HG03039 (cell line): ENCODE results near the gene NELFCD.
"Not testable (repeated sequence)": the region's sequence is repeated elsewhere in the genome, so short reads cannot be mapped to it uniquely, and the experiment has no call there.

Experiments
- ATAC-seq: cut with Tn5 transposase; IDR thresholded peaks from one replicate; pipeline ENCODE4 v1.9.1; 2021; ENCODE audit warnings: mild to moderate bottlenecking, moderate library complexity; ENCODE audit not compliant: unreplicated experiment

The NELFCD gene

DNA sequence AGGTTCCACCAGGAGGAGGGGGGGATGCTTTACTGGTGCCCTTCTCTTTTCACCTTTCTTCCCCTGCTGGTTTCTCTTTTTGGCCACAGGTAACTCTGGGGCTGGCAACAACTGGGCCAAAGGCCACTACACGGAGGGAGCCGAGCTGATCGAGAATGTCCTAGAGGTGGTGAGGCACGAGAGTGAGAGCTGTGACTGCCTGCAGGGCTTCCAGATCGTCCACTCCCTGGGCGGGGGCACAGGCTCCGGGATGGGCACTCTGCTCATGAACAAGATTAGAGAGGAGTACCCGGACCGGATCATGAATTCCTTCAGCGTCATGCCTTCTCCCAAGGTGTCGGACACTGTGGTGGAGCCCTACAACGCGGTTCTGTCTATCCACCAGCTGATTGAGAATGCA, 42.6 kb downstream of the NELFCD start:
- no peak for ATAC-seq

DNA sequence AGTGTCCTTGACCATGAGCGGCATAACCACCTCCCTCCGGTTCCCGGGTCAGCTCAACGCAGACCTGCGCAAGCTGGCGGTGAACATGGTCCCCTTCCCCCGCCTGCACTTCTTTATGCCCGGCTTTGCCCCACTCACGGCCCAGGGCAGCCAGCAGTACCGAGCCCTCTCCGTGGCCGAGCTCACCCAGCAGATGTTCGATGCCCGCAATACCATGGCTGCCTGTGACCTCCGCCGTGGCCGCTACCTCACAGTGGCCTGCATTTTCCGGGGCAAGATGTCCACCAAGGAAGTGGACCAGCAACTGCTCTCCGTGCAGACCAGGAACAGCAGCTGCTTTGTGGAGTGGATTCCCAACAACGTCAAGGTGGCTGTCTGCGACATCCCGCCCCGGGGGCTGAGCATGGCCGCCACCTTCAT, 43.1 kb downstream of the NELFCD start:
- ATAC-seq: no peak

DNA sequence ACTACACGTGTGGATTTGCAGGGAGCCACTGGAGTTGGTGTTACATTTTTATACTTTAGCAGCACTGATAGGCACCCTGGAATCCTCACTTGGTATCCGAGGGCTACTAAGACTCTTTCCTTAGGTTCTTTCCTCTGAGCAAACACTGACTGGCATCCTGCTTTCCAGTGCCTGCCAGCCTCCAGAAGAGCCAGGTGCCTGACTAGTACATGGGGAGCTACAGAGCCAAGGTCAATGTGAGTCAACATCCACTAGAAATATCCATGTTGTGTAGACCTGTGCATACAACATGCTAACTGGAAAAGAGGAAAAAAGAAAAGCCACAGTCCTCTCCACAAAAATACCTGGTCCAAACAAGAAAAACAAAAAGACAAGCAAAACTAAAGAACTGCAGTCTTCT, 44.0 kb downstream of the NELFCD start:
- no peak for ATAC-seq

DNA sequence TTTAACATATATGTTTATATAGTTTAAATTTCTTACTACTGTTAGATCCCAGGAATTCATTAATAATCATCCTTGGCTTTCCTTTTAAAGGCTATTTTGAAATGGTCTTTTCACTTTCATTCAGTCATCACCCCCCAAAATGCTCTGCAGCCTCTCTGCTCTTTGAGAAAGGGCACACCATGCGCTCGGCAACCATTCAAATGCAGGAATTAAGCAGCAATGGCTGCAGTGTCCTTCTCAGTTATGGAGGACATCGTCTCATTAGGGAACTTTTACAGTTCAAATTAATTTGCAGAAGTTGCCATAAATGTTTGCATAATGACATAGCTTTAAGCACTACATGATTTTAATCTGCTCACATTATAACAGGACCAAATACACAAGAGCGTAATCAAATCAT, 44.5 kb downstream of the NELFCD start:
- no peak for ATAC-seq

DNA sequence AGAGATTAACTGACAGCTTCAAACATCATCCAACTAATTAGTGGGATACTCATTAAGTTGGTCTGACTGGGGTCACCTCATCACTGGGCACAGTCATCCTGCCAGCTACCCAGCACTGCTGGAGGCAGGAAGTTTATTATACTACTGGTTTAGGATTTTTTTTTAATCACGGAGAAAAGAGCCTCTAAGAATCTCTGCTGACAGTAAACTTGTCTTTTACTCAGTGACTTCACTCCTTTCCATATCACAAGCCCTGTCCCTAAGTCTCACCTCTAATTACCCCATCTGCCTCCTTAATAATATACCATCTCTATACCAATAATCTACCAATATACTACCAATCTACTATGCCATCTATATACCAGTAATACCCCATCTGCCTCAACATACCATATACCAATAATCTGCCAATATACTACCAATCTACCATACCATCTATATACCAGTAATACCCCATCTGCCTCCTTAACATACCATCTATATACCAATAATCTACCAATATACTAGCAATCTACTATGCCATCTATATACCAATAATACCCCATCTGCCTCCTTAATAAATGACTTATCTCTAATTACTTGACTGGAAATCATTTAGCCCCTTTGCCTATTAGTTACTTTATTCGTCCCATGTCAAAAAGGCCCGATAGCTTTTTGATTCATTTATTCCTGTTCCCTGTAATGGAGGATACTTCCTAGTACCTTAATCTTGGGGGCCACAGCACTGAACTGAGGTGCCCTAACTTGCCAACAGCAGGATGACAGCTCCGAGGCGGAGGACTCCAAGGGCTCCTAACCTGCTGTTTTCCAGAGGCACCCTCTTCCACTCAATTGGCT, 46.1 kb downstream of the NELFCD start:
- ATAC-seq: no peak

DNA sequence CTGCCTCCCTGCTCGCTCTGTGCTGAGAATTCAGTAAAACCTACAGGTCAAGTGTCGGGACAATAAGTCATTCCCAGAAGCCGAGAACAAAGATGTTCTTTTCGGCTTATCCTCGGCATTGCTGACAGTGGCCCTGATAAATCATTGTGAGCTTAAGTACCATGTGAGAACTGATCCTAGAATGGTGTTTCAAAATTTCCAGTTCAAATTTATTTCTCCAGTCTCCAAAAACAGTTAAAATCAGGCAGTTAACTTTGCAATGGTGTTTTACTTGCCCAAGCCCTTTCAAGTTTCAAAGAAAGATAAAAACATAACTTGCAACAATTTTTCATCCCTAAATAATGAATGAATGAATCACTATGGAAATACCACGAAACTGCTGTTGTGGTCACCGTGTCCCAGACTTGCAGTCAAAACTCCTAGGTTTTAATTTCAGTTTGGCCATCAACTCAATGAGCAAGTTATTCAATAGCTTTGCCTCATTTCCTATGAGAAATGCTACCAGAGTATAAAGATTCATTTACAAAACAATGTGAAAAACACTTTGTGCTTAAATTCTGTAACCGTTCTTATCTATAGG, 46.8 kb downstream of the NELFCD start:
- ATAC-seq: no peak

DNA sequence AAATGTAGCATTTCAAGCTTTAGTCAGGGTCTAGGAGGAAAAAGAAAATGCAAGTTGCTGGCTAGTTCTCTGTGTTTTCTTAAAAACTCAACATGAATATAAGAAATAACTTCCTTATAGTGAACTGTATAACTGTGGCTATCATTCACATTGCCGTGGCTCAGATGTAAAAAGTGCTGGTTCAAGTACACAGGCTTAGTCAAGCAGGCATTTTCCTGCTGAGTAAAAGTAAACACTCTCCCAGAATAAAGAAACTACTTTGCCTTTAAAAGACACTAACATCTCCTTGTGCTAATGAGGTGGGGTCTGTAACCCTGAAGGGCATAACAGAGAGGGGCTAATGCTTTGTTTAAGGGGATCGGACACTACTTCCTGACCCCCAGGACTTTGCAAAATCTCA, 47.8 kb downstream of the NELFCD start:
- no peak for ATAC-seq

DNA sequence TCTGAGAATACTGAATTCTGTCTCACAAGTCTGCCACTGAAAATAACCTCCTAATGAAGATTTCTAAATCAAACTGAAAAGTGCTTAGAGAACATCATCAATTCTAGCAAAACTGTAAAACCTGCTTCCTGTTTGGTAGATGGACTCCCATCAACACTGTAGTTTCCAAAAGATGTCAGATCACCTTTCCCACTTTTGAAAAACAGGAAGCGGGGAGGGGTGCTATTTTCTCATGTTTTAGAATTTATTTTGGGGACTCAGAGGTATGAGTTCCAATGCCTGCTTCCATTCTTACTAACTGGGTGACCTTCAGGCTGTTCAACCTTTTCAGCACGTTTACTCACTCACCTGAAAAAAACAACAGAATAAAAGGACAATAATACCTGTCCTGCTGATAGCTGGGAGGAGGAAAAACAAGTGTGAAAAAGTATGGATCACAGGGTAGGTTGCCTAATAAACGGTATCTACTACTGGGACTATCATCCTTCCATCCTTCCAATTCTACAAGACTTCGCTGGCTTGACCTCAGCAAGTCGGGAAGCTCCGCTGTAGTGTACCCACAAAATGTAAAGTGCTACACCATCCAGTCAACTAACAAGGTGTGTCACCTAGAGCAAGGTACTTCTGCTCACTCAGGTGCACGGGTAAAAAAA, 50.0 kb downstream of the NELFCD start:
- ATAC-seq: no peak

DNA sequence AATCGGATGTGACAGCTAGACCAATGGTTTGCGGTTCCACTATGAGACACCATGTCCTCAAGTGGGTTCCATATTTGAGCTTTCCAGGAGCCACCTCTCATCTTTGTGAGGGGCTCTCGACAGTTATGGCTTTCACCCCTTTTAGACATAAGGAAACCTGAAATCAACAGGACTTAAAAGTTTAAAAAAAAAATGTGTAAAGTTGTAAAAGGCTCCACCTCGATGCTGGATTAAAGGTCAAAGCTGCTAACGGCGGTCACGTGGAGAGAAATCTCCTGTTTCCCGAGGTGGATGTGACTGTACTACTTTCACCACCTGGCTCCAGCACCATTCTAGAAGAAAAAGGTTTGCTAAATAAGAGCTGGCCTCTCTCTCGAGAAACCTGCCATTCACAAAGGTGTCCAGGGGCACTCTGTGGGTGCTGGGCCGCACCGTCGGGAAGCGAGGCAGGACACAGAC, 50.5 kb downstream of the NELFCD start:
- ATAC-seq: no peak

DNA sequence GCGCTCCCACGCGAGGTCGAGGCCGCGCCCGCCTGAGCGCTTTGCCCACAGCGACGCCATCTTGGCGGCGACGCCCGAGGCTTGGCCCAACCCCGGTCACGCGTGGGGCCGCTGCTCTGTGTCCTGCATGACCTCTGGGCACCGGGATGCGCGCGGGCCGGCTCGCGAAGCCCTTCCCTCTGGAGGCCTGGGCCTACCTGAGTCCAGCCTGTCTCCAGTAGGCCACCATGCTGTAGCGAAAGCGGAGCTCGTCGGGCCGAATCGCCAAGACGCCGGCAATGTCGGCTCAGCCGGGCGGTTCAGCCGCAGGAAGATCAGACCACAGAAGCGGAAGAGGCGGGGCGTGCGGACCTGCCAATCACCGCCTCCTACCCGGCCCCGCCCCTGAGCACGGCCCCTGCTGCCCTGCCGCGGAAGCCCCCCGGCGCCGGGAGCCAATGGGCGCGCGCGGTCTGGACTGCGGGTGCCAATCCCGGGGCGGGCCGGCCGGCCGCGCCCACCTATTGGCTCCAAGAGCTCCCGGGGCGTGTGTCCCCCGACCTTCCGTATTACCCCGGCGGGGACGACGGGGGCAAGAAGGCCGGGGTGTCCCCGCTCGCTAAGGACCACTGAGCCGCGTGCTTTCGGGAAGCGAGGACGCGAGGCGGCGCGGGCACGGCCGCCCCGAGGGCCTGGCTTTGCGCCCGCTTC, 51.1 kb downstream of the NELFCD start, which contains the start of gene ATP5F1E:
Gene ATP5F1E (minus strand): TSS at position 313 of the 690 bp plus-strand sequence. CDS start 84 bp downstream, at position 229.
- peak; percentile 95 for ATAC-seq

DNA sequence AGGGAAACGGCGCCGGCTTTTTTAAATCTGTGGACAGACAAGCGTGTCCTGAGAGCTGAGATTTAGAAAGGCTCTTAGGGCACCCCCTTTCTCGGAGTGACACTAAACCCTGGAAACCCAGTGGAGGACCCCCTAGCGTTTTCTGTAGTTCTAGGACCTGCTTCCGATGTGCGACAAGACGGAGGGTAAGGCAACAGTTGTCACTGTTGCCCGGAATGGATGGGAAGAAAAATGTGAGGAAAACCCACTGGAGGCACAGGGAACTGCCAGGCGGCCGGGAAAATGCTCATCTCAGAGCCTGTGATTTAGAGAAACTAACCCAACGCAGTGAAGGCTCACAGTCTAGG, 51.6 kb downstream of the NELFCD start:
- no peak for ATAC-seq

DNA sequence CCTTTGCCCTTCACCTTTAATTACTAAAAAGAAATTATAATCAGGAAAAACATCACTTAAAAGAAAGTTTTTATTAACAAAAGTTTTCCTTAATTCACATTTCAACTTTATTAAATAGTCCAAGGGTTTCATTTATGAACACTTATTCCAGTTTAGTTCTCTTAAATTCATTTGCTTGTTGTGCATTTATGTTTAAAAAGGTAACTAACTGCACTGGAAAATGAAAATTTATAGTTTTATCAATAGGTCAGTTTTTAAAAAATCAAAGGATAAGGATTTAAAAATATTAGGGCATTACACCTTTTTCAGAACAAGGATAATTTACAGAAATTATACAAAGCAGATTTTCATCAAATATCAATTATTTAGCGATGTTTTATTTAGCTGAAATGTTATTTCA, 52.0 kb downstream of the NELFCD start:
- no peak for ATAC-seq

DNA sequence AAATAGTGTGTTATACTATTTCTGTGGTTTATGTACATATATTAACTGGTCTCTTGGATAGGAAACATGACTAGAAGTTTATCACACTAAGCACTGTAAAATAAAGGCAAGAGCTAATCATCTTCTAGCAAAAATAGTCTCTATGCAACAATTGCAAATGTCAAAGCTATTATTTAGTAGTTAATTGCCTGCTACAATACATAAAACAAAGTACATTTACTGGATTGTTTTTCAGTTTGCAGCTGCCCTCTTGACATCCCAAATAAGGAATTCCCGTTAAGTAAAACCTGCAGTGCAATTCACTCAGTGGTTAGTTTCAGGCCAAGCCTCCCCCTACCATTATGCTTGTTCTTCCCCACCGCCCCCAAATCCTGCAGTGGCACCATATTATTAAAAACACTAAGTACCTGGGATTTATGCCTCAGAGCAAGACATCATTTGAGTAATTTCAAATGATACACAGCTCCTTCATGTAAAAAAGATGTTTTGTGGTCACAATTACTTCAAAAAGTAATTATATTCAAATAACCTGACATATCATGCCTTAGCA, 52.6 kb downstream of the NELFCD start:
- no peak for ATAC-seq

DNA sequence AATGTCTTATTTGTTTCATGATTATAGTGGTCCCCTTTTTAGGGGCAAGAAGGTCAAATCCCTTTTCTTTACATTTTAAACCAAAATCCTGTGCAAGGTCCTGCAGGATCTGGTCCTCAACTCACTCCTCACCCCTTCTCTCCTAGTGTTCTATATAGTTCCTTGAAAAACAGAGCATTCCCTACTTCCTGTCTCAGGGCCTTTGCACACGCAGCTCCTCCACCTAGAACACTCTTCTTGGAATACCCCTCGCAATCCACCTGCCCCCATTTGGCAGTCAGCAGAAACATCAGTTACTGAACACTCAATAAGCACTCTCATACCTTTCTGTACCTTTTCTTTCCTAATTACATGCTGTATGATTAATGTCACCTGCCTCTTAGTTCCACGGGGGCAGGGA, 54.3 kb downstream of the NELFCD start:
- no peak for ATAC-seq

DNA sequence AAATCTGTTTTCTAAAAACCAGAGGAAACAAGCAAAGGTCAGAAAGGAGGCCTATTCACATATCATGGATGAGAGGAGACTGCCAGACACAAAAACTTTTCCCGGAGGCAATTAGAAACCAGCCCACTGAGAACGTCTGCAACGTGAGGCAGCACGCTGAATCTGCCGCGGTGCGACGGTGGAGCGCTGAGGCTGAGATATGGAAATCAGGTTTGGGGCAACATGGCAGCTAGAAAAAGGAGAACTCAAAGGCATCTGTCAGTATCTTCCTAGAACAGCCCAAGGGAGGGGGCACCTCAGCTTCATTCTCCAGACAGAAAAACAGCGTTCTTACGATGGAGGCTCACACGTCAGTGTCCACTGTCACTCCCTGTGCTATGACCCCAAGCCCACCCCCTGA, 56.3 kb downstream of the NELFCD start:
- ATAC-seq: no peak

DNA sequence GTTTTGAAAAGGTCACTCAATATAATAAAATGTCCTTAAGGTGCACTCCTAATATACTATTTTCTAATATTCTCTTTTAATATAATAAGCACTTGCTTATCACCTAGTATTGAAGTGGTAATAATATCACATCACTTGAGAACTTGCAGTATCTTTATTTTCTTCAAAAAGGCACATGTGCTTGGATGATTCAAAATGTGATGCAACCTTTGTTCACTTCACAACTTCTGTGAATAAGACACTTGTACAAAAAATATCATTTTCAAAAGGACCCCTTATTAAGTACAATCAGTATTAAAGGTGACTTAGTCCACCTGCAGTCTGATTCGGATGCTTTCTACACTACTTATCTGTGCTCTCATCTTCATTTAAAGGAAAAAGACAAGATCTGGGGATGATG, 58.2 kb downstream of the NELFCD start:
- no peak for ATAC-seq

DNA sequence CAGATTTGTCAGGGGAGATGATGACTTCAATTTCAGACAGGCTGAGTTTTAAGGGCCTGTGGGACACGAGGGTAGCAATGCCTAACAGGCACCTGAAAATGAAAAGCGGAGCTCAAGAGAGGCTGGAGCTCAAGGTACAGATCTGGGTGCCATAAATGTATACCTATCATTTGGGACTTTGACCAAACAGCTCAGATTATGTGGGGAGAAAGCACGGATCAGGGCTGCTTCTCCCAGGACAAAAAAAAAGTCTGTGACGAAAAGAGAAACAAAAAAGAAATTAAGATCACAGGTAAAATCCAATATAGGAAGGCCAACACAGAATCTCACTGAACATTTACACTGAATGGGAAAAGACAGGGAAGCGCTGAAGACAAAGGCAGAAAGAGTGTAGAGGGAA, 59.6 kb downstream of the NELFCD start:
- no peak for ATAC-seq

DNA sequence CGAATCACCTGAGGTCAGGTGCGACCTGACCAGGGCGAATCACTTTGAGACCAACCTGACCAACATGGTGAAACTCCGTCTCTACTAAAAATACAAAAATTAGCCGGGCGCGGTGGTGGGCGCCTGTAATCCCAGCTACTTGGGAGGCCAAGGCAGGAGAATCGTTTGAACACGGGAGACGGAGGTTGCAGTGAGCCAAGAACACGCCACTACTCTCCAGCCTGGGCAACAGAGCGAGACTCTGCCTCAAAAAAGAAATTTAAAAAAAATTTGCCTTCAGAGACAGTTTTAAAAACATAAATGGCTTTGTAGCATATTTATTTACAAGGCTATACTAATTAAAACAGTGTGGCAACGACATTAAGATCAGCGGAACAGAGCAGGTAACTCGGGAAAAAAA, 60.4 kb downstream of the NELFCD start:
- ATAC-seq: not testable (repeated sequence)

DNA sequence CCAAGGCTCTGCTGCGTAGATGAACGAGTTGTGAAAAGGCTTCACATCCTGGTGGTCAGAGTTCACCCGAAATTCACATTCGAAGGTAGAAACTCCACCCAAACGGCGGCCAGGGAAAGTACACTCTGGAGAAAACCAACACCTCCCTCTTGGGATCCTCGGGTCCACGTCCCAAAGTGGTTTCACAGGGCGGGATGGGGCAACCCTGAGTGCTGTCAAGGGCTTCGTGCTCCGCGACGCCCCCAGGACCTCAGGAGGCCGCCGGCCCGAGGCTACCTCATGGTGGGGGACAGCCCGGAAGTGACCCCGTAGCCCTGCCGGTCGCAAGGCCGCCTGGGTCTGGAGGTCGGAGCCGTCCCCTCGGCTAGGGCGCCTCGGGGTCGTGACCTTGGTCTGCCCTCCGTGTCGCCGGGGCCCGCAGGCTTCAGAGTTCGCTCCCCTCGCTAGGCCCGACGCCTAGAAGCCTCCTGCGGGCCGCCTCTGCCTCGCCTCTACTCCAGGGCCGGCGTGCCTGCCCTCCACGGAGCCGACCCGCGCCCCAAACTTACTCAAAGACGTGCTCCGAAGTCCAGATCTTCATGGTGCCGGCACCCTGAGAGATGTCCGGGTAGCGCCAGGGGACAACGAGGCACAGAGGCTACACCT, 61.2 kb downstream of the NELFCD start, which contains the start of gene PRELID3B:
Gene PRELID3B (minus strand): TSS at position 636 of the 645 bp plus-strand sequence. CDS start 56 bp downstream, at position 580.
- peak; percentile 25 for ATAC-seq
